ENCODE data around the gene RASA1. TPM values are rescaled to one million over a fixed set of nuclear protein-coding genes. Genes with fewer than 3 reads are reported as not detected.

The RASA1 gene
- total RNA-seq, 4 donors from 2014 or later, result 33.0 to 62.2 (median 46.6) TPM

GRCh38 chr5:87393331-87393730 lies 125.6 kb downstream of the RASA1 start:
- TF ChIP-seq CTCF (IDR thresholded peaks at IDR 0.05; ENCODE audit: low read depth), result no peak

DNA sequence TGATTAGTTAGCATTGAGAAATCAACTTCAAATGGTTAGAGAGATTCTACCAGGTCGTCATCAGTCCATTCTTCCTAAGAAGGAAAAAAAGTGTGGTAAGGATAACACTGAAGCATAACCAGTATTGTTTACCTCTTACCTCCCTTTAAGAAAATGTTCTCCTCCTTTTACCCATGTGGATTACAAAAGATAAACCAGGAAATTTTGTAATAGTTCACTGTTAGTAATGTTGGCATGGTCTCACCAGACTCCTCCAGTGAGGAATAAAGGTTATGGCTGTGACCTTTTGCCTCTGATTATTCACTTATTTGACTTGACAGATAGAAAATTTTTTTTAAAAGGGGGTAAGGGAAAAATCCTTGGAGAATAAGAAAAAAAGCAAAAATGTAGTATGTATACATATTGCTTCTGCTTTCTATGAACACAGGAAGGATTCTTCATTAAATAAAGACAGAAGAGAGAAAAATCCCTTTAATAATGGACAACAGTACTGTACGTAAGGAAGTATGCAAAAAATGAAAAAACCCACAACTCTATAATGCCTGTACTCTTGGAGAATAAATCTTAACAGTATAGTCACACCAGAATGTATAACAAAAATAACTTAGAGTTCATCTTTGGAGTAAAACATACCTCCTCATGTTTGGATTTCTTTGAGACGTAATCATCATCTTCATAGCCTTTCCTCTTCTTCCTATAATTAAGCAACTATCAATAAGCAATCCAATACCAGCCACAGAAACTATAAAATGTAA lies 126.9 kb downstream of the RASA1 start:
- TF ChIP-seq CTCF (IDR thresholded peaks at IDR 0.05; ENCODE audit: low read depth), result no peak

DNA sequence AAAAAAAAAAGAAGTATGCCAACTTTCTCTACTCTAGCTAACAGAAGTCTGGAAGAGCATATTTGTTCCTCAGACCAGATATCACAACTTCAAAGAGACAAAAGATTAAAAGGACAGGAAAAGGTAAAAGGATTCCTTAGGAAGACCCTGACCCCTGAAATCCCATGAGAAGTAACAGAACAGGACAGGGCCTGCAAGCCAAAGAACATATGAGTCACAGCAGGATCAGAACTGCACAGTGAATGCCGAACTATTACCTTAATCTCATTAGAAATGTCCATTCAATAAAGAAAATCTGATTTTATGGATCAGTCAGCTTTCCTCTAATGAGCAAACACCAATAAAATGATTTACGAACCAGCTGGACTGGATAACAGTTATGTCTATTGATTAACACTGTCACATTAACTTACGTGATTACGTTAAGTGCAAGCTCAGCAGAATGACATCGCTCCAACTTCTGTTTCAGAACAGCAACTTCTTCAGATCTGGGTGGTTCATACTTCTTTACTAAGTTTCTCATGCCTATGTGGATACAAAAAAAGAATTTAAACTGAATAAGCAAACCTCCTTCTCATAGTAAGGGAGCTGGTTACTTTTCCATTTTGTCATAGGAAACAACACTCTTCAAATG lies 131.4 kb downstream of the RASA1 start:
- TF ChIP-seq CTCF (IDR thresholded peaks at IDR 0.05; ENCODE audit: low read depth), result no peak

DNA sequence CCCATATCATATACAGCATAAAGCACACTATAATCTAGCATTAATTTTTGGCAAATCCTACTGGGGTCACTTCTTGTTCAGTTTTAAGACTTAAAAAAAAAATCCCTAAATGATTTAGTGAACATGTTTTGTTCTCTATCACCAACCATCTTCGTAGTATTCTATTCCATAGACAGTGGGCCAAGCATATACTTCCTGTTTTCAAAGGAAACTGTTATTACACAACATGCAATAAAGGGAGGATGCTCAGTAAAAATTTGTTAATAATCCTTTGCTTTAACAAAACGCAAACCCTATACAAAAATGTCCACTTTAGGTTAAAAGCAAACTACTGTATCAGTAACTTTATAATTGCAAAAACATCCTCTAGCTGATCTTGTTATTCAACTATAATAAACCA lies 132.0 kb downstream of the RASA1 start:
- no peak for TF ChIP-seq CTCF (IDR thresholded peaks at IDR 0.05; ENCODE audit: low read depth)

GRCh38 chr5:87400305-87400899 lies 132.7 kb downstream of the RASA1 start:
- no peak for TF ChIP-seq CTCF (IDR thresholded peaks at IDR 0.05; ENCODE audit: low read depth)

DNA sequence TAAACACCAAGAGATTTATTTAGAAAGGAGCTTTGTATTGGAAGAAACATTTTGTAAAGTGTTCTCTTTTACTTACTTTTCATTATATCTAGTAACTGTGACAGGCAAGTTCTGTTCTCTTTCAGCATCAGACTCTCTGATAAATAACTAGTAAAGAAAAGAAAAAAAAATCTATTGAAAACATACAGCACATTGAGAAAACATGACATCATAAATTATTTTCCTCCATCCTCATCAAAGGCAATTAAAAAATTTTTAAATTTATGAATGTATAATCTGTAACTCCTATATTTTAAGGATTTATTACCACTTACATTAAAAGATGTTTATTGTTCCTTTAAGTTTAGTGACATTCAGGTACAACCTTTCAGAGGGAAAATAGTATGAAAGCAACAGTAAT lies 133.9 kb downstream of the RASA1 start:
- no peak for TF ChIP-seq CTCF (IDR thresholded peaks at IDR 0.05; ENCODE audit: low read depth)

- no peak for TF ChIP-seq CTCF (IDR thresholded peaks at IDR 0.05; ENCODE audit: low read depth)
Observed at GRCh38 chr5:87403409-87403808, 135.7 kb downstream of the RASA1 start.
